H1 (cell line): ENCODE measurements around the gene ERLIN1. TPM values are rescaled to one million over a fixed set of nuclear protein-coding genes. Genes with fewer than 3 reads are reported as not detected.

Source experiments
- CTCF ChIA-PET: fragments of 300-600 bp; sonication (Branson Sonifier 250); formaldehyde crosslinking; loops from one replicate; lab custom pipeline; 2021; ENCODE audit not compliant: partially characterized antibody; lab: Charles Lee
- POLR2A ChIA-PET: fragments of 300-600 bp; sonication (Branson Sonifier 250); formaldehyde crosslinking; loops from one replicate; lab custom pipeline; 2021; ENCODE audit warnings: inconsistent platforms; ENCODE audit not compliant: partially characterized antibody; lab: Charles Lee
- DNase-seq, 2 experiments: peaks; one replicate each; pipeline versions ENCODE4 v3.0.0 to v3.0.0-alpha.2; 2010 to 2022; ENCODE audit warnings: low spot score in 2 of 2, low read depth in 1 of 2, mixed read lengths in 1 of 2
- FAIRE-seq: peaks from 2 replicates; lab custom pipeline; 2011; peaks lifted over from hg19 to GRCh38; lab: Jason Lieb, UNC
- H2AFZ ChIP-seq: 2 replicates; pipeline ENCODE4 v1.8.1; 2012; ENCODE audit warnings: low read length, inconsistent platforms
- H2AK5ac ChIP-seq: 2 replicates; pipeline ENCODE4 v1.6.1; 2013; ENCODE audit warnings: low read depth, low read length
- H2BK120ac ChIP-seq: replicated peaks from 2 replicates; pipeline ENCODE3; 2013; ENCODE audit warnings: low read depth, low read length, inconsistent platforms
- H2BK12ac ChIP-seq: 2 replicates; pipeline ENCODE4 v1.6.1; 2013; ENCODE audit warnings: low read depth, low read length
- H2BK15ac ChIP-seq: 2 replicates; pipeline ENCODE4 v1.6.1; 2013; ENCODE audit warnings: low read length
- H2BK20ac ChIP-seq: 2 replicates; pipeline ENCODE4 v1.6.1; 2013; ENCODE audit warnings: low read length
- H2BK5ac ChIP-seq: 2 replicates; pipeline ENCODE4 v1.6.1; 2013; ENCODE audit warnings: low read depth, low read length
- H3K14ac ChIP-seq: 2 replicates; pipeline ENCODE4 v1.6.1; 2013; ENCODE audit warnings: inconsistent platforms; ENCODE audit not compliant: insufficient read length
- H3K18ac ChIP-seq: 2 replicates; pipeline ENCODE4 v1.6.1; 2013; ENCODE audit warnings: low read length; ENCODE audit errors: extremely low read depth
- H3K23ac ChIP-seq: 2 replicates; pipeline ENCODE4 v1.6.1; 2013; ENCODE audit warnings: inconsistent platforms; ENCODE audit not compliant: insufficient read length
- H3K23me2 ChIP-seq: 2 replicates; pipeline ENCODE4 v1.6.1; 2013; ENCODE audit warnings: low read depth, low read length
- H3K27ac ChIP-seq: 2 replicates; pipeline ENCODE4 v1.6.1; 2011; ENCODE audit warnings: low read depth, low read length, inconsistent platforms
- H3K27me3 ChIP-seq, 4 experiments: replicated peaks in 1 of 4; 1 replicate in 1 of 4; 2 replicates in 3 of 4; pipeline versions ENCODE4 v1.6.1 to v1.8.1; 2011 to 2013; ENCODE audit warnings: low read length in 3 of 4, mild to moderate bottlenecking in 3 of 4, inconsistent platforms in 2 of 4, mixed read lengths in 2 of 4, moderate library complexity in 1 of 4; ENCODE audit not compliant: control insufficient read depth in 3 of 4, insufficient read depth in 3 of 4; ENCODE audit errors: extremely low read depth in 1 of 4
- H3K36me3 ChIP-seq, 4 experiments: 2 replicates each; pipeline versions ENCODE4 v1.6.1 to v1.8.1; 2011 to 2013; ENCODE audit warnings: mild to moderate bottlenecking in 4 of 4, low read length in 3 of 4, moderate library complexity in 2 of 4, control low read depth in 1 of 4, inconsistent platforms in 1 of 4; ENCODE audit not compliant: insufficient read depth in 4 of 4, control insufficient read depth in 2 of 4
- H3K4ac ChIP-seq: replicated peaks from 2 replicates; pipeline ENCODE3; 2013; ENCODE audit warnings: low read length, low read depth, mixed read lengths, inconsistent platforms; ENCODE audit not compliant: insufficient read length
- H3K4me1 ChIP-seq, 4 experiments: replicated peaks in 1 of 4; 1 replicate in 1 of 4; 2 replicates in 3 of 4; pipeline versions ENCODE4 v1.6.1 to v1.8.1; 2011 to 2013; ENCODE audit warnings: low read length in 3 of 4, inconsistent platforms in 2 of 4, mixed read lengths in 1 of 4; ENCODE audit not compliant: insufficient read depth in 4 of 4, control insufficient read depth in 3 of 4
- H3K4me2 ChIP-seq, 2 experiments: 2 replicates each; pipeline versions ENCODE4 v1.6.1 to v1.8.1; 2011 to 2013; ENCODE audit warnings: low read depth in 2 of 2, low read length in 2 of 2, control low read depth in 1 of 2, inconsistent platforms in 1 of 2, mild to moderate bottlenecking in 1 of 2; ENCODE audit not compliant: insufficient read depth in 1 of 2
- H3K4me3 ChIP-seq, 4 experiments: fragments of 200-600, 300-600 bp in 1 of 4; sonication (generic), shearing (Covaris generic), sonication (Bioruptor Twin) in 1 of 4; 2 replicates each; pipeline versions ENCODE4 v1.5.1 to v1.8.1; 2011 to 2016; ENCODE audit warnings: low read length in 4 of 4, low read depth in 3 of 4, control low read depth in 2 of 4, inconsistent platforms in 2 of 4, mild to moderate bottlenecking in 2 of 4, mixed read lengths in 1 of 4, moderate library complexity in 1 of 4; ENCODE audit not compliant: insufficient read depth in 2 of 4; ENCODE audit errors: extremely low read depth in 1 of 4
- H3K56ac ChIP-seq: replicated peaks from 2 replicates; pipeline ENCODE3; 2013; ENCODE audit warnings: low read depth, mild to moderate bottlenecking, mixed read lengths, low read length, inconsistent platforms; ENCODE audit not compliant: insufficient read length
- H3K79me1 ChIP-seq: 2 replicates; pipeline ENCODE4 v1.6.1; 2013; ENCODE audit warnings: low read depth, low read length, control low read depth
- H3K79me2 ChIP-seq, 2 experiments: 2 replicates each; pipeline versions ENCODE4 v1.6.1 to v1.8.1; 2012 to 2013; ENCODE audit warnings: low read length in 2 of 2, mild to moderate bottlenecking in 2 of 2, inconsistent platforms in 1 of 2; ENCODE audit not compliant: insufficient read depth in 2 of 2, control insufficient read depth in 1 of 2
- H3K9ac ChIP-seq, 4 experiments: replicated peaks in 1 of 4; 1 replicate in 1 of 4; 2 replicates in 3 of 4; pipeline versions ENCODE4 v1.6.1 to v1.8.1; 2011 to 2013; ENCODE audit warnings: low read depth in 3 of 4, low read length in 3 of 4, control low read depth in 2 of 4, mild to moderate bottlenecking in 2 of 4, moderate library complexity in 2 of 4, inconsistent platforms in 1 of 4; ENCODE audit errors: extremely low read depth in 1 of 4
- H3K9me3 ChIP-seq, 2 experiments: 2 replicates each; pipeline versions ENCODE4 v1.6.1 to v1.8.1; 2012 to 2013; ENCODE audit warnings: mild to moderate bottlenecking in 2 of 2, moderate library complexity in 2 of 2, control low read depth in 1 of 2, inconsistent platforms in 1 of 2, low read depth in 1 of 2, low read length in 1 of 2, mixed read lengths in 1 of 2; ENCODE audit not compliant: insufficient read depth in 2 of 2
- H4K20me1 ChIP-seq, 2 experiments: replicated peaks in 1 of 2; 2 replicates each; pipeline versions ENCODE3 to v1.8.1; 2011 to 2013; ENCODE audit warnings: inconsistent platforms in 2 of 2, low read length in 2 of 2, mild to moderate bottlenecking in 1 of 2; ENCODE audit not compliant: insufficient read depth in 2 of 2, control insufficient read depth in 1 of 2
- H4K5ac ChIP-seq: 2 replicates; pipeline ENCODE4 v1.6.1; 2013; ENCODE audit warnings: low read length, low read depth, mixed read lengths, inconsistent platforms; ENCODE audit not compliant: insufficient read length
- H4K8ac ChIP-seq: 2 replicates; pipeline ENCODE4 v1.8.0; 2013; ENCODE audit warnings: mild to moderate bottlenecking, moderate library complexity, low read length, inconsistent platforms; ENCODE audit not compliant: insufficient read depth; ENCODE audit errors: extremely low read depth
- H4K91ac ChIP-seq: replicated peaks from 2 replicates; pipeline ENCODE3; 2013; ENCODE audit warnings: low read length, mixed read lengths, inconsistent platforms; ENCODE audit not compliant: insufficient read length
- CBX8 ChIP-seq: fragments of 300-800, 300-1000 bp; sonication (generic); IDR thresholded peaks from 2 replicates; pipeline ENCODE4 v1.7.1; 2016; ENCODE audit warnings: low read depth, low read length, borderline replicate concordance
- EGR1 ChIP-seq: IDR thresholded peaks from 2 replicates; pipeline ENCODE4 v1.6.1; 2011; ENCODE audit warnings: low read depth, low read length, borderline replicate concordance
- KDM1A ChIP-seq: fragments of 200-600, 300-600 bp; sonication (generic); IDR thresholded peaks from 2 replicates; pipeline ENCODE4 v1.7.1; 2016; ENCODE audit warnings: mild to moderate bottlenecking, low read length, borderline replicate concordance
- MAX ChIP-seq: IDR thresholded peaks from 2 replicates; pipeline ENCODE4 v1.6.1; 2012; ENCODE audit warnings: inconsistent platforms
- NANOG ChIP-seq: IDR thresholded peaks from 2 replicates; pipeline ENCODE4 v1.6.1; 2011; ENCODE audit warnings: low read length, low read depth, mild to moderate bottlenecking, inconsistent platforms; ENCODE audit not compliant: insufficient read depth, poor library complexity, severe bottlenecking
- NRF1 ChIP-seq: IDR thresholded peaks from 2 replicates; pipeline ENCODE4 v1.6.1; 2011; ENCODE audit warnings: mild to moderate bottlenecking, low read depth, low read length, improper control_type of control experiment
- RAD21 ChIP-seq, 2 experiments: IDR thresholded peaks in 1 of 2; conservative IDR thresholded peaks in 1 of 2; 2 replicates each; pipeline ENCODE4 v1.6.1; 2011; ENCODE audit warnings: low read depth in 2 of 2, low read length in 2 of 2, improper control_type of control experiment in 1 of 2, inconsistent platforms in 1 of 2, mild to moderate bottlenecking in 1 of 2, moderate library complexity in 1 of 2
- RBBP5 ChIP-seq: IDR thresholded peaks from 2 replicates; pipeline ENCODE4 v1.7.1; 2012; ENCODE audit warnings: low read depth, mild to moderate bottlenecking, inconsistent platforms, low read length, moderate library complexity, borderline replicate concordance
- RFX5 ChIP-seq: IDR thresholded peaks from 2 replicates; pipeline ENCODE4 v1.6.1; 2011; ENCODE audit warnings: low read depth, low read length, improper control_type of control experiment, borderline replicate concordance
- SP1 ChIP-seq: IDR thresholded peaks from 2 replicates; pipeline ENCODE4 v1.6.1; 2011; ENCODE audit warnings: low read depth, low read length
- TBP ChIP-seq: IDR thresholded peaks from 2 replicates; pipeline ENCODE4 v1.6.1; 2011; ENCODE audit warnings: low read depth, low read length, improper control_type of control experiment
- WGBS, 2 experiments: shearing (Covaris generic) in 1 of 2; methylation state at CpG; one replicate each; pipeline versions ENCODE4 v1.1.6 to v1.1.7; 2013 to 2015; ENCODE audit warnings: low lambda C conversion rate in 2 of 2, mixed read lengths in 2 of 2, inconsistent platforms in 1 of 2, low coverage in 1 of 2, missing lambda C conversion rate in 1 of 2; ENCODE audit not compliant: insufficient replicate concordance in 2 of 2, insufficient coverage in 1 of 2, insufficient read length in 1 of 2; ENCODE audit errors: extremely low coverage in 1 of 2, missing lambda C conversion rate in 1 of 2; 5-methylcytosine and 5-hydroxymethylcytosine counted together
- polyA plus RNA-seq, 7 experiments: library from polyadenylated mRNA; depleted of rRNA in 3 of 7; stranded (reverse) in 5 of 7; unstranded in 2 of 7; fragments of >200 nt in 5 of 7; fragments of 200-250 nt in 2 of 7; gene quantifications; 1 replicate in 5 of 7; 2 replicates in 1 of 7; 4 replicates in 1 of 7; pipeline versions ENCODE4 v1.2.1 to v1.2.3, GENCODE V29; 2011 to 2013; ENCODE audit warnings: missing spikeins in 2 of 7, mixed read lengths in 2 of 7
- total RNA-seq: library from RNA; stranded (reverse); fragmentation: NEBNext Ultra II Directional; extraction: Animal tissue kit (Norgen Biotek cat#: 25700); gene quantifications from 2 replicates; pipeline ENCODE4 v1.2.1, GENCODE V29; 2021

The ERLIN1 gene
- total and polyA plus RNA-seq, 2 of the 8 experiments (the other 6 are each of a cell fraction or from before 2014, with no cell fraction given), result 16.5 to 32.0 TPM

GRCh38 chr10:100120550-100120949, 65.3 kb downstream of the ERLIN1 start:
- Histone ChIP-seq H3K23me2 (no peaks in the 10 kb centered on the region), H3K14ac (no peak overlapping the region), H2BK120ac (no peak overlapping the region), H4K91ac (no peak overlapping the region), H2BK12ac (no peak overlapping the region), H4K8ac (no peak overlapping the region), H4K20me1 (no peaks in the 10 kb centered on the region), H3K79me1 (no peaks in the 10 kb centered on the region), H3K79me2 (no peaks in the 10 kb centered on the region), H3K9me3 (no peaks in the 10 kb centered on the region), H2BK15ac (no peak overlapping the region), H2BK5ac (no peak overlapping the region), H3K36me3 (no peaks in the 10 kb centered on the region), H3K4me1 (no peaks in the 10 kb centered on the region), H2BK20ac (no peak overlapping the region), H3K27me3 (no peaks in the 10 kb centered on the region), H4K5ac (no peak overlapping the region), H3K4ac (no peak overlapping the region), H3K23ac (no peak overlapping the region), H2AFZ (no peak overlapping the region), H3K9ac (no peak overlapping the region), H3K18ac (no peak overlapping the region), H3K56ac (no peak overlapping the region), H3K27ac (no peak overlapping the region), H3K4me3 (no peak overlapping the region), H3K4me2 (no peak overlapping the region), H2AK5ac (no peak overlapping the region)
- FAIRE-seq (no peak), DNase-seq (no peak)
- ChIA-PET CTCF (interaction anchor here (0.6 to 1.3 kb wide), 2 partner anchors 9 to 405 kb away, joined by 4 read pairs; no protein-coding TSS in a partner anchor), POLR2A (no interaction called here)
- no peak for TF ChIP-seq NRF1
- TF ChIP-seq CBX8, result no peak
- no peak for TF ChIP-seq RFX5
- TF ChIP-seq TBP, result no peak
- TF ChIP-seq NANOG, result no peak
- TF ChIP-seq RBBP5, result no peak
- no peak for TF ChIP-seq MAX
- no peak for TF ChIP-seq SP1
- no peak for TF ChIP-seq RAD21 (IDR thresholded peaks at IDR 0.05 in 1 of 2, conservative IDR thresholded peaks at IDR 0.05 in 1 of 2; ENCODE audit: low read depth in 2 of 2, low read length in 2 of 2)
- TF ChIP-seq KDM1A, result no peak
- no peak for TF ChIP-seq EGR1
- WGBS, 2 experiments, result 78% methylated on average over 2 of the region's 2 CpGs; no CpG with 5 or more reads in 1 of the 2 experiments
